Measurements from ENCODE around the gene CHST13.

GRCh38 chr3:126519506-126520455, 4.2 kb upstream of the CHST13 start:
- TF ChIP-seq POLR2A (IDR thresholded peaks at IDR 0.05; ENCODE audit: borderline replicate concordance, extremely low read depth, insufficient read depth, insufficient read length), result no peak
- TF ChIP-seq CEBPB (IDR thresholded peaks at IDR 0.05; ENCODE audit: low read depth), result no peak
- 0 out of 6 replicates have a peak, but pooled peaks of 1 of the 3 experiments have one; percentile 4 for TF ChIP-seq CTCF (IDR thresholded peaks at IDR 0.05 in 2 of 3, conservative IDR thresholded peaks at IDR 0.05 in 1 of 3; ENCODE audit: borderline replicate concordance in 1 of 3, insufficient read depth in 1 of 3, low read depth in 2 of 3, low read length in 2 of 3)
- no peak for TF ChIP-seq YY1 (IDR thresholded peaks at IDR 0.05; ENCODE audit: extremely low read depth, insufficient replicate concordance, low read depth, low read length)
- TF ChIP-seq EZH2 (IDR thresholded peaks at IDR 0.05), result no peak

Measured in HCT116 (cell line).